Nephron (organoid): ENCODE measurements around the gene MTUS2.
A peak's percentile ranks its signal among the peaks of the same experiment; 100 is the strongest.

ENCODE experiments used
- H3K27ac Mint-ChIP-seq, 3 experiments: 2 replicates each; pipeline ENCODE4 v1.8.0; 2020; ENCODE audit warnings: mixed read lengths in 3 of 3, mild to moderate bottlenecking in 2 of 3, moderate library complexity in 1 of 3
- H3K27me3 Mint-ChIP-seq: 2 replicates; pipeline ENCODE4 v1.8.0; 2021; ENCODE audit warnings: low read depth, mild to moderate bottlenecking, moderate library complexity, mixed read lengths
- H3K36me3 Mint-ChIP-seq: 2 replicates; pipeline ENCODE4 v1.8.0; 2020; ENCODE audit warnings: low read depth, mixed read lengths
- H3K4me1 Mint-ChIP-seq: 2 replicates; pipeline ENCODE4 v1.8.0; 2020; ENCODE audit warnings: mixed read lengths
- H3K4me3 Mint-ChIP-seq, 3 experiments: 2 replicates each; pipeline ENCODE4 v1.8.0; 2020; ENCODE audit warnings: mild to moderate bottlenecking in 3 of 3, mixed read lengths in 3 of 3, moderate library complexity in 2 of 3
- H3K9me3 Mint-ChIP-seq: 2 replicates; pipeline ENCODE4 v1.8.0; 2020; ENCODE audit warnings: mixed read lengths
- TF ChIP-seq, protein P1 (sequence below), 3 experiments: fragments of 200-600 bp; sonication (generic); IDR thresholded peaks; one replicate each; pipeline ENCODE4 v1.5.0; 2021; ENCODE audit warnings: antibody characterized with exemption in 3 of 3; ENCODE audit not compliant: unreplicated experiment in 3 of 3

MTUS2 gene

DNA sequence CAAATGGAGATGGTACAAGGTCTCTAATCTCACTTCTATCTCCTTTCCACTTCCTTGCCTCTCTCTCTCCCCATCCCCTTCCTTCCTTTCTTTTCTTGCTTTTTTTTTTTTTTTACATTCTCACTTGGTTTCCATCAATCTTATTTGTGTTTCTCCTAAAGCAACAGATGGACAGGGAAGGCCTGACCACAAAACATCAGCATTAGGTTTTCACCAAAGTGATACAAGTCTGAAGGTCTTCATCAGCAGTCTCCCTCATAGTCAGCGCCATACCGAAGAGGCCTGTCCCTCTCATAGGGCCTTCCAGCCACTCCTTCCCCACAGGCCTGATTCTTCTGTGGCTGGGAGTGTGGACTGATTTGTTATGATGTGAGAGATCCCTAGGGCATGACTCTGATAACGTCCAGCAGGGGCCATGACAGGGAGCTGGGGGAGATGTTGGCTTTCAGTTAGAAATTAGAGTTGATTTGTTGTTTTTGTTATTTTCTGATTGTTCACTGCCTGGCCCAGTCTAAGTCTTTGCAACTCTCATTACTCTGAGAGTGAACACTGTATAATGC lies 616.7 kb downstream of the MTUS2 start:
- Mint-ChIP-seq H3K4me1 (peaks cover 55% of the 10 kb centered on the region), H3K4me3 (peak overlapping the region in 1 of 3 experiments; percentile 48), H3K36me3 (no peaks in the 10 kb centered on the region), H3K9me3 (no peaks in the 10 kb centered on the region), H3K27me3 (peaks cover 9% of the 10 kb centered on the region), H3K27ac (peak overlapping the region in 2 of 3 experiments; percentile 6 to 49)
- TF ChIP-seq, protein P1, sequence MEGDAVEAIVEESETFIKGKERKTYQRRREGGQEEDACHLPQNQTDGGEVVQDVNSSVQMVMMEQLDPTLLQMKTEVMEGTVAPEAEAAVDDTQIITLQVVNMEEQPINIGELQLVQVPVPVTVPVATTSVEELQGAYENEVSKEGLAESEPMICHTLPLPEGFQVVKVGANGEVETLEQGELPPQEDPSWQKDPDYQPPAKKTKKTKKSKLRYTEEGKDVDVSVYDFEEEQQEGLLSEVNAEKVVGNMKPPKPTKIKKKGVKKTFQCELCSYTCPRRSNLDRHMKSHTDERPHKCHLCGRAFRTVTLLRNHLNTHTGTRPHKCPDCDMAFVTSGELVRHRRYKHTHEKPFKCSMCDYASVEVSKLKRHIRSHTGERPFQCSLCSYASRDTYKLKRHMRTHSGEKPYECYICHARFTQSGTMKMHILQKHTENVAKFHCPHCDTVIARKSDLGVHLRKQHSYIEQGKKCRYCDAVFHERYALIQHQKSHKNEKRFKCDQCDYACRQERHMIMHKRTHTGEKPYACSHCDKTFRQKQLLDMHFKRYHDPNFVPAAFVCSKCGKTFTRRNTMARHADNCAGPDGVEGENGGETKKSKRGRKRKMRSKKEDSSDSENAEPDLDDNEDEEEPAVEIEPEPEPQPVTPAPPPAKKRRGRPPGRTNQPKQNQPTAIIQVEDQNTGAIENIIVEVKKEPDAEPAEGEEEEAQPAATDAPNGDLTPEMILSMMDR (IDR thresholded peaks at IDR 0.05; ENCODE audit: unreplicated experiment in 3 of 3) = no peak

GRCh38 chr13:29438769-29439168 lies 618.6 kb downstream of the MTUS2 start:
- H3K4me3 Mint-ChIP-seq = peak overlapping the region in 1 of 3 experiments; percentile 31
- no peaks in the 10 kb centered on the region for H3K9me3 Mint-ChIP-seq
- TF ChIP-seq, protein P1 (IDR thresholded peaks at IDR 0.05; ENCODE audit: unreplicated experiment in 3 of 3) = no peak
- H3K4me1 Mint-ChIP-seq = peaks cover 55% of the 10 kb centered on the region
- H3K27me3 Mint-ChIP-seq = peaks cover 10% of the 10 kb centered on the region
- no peaks in the 10 kb centered on the region for H3K36me3 Mint-ChIP-seq
- peak overlapping the region in 1 of 3 experiments; percentile 1 for H3K27ac Mint-ChIP-seq

- Mint-ChIP-seq H3K4me1 (peaks cover 51% of the 10 kb centered on the region), H3K36me3 (no peaks in the 10 kb centered on the region), H3K9me3 (no peaks in the 10 kb centered on the region), H3K4me3 (no peak overlapping the region), H3K27me3 (peaks cover 11% of the 10 kb centered on the region), H3K27ac (no peak overlapping the region)
- TF ChIP-seq, protein P1 (IDR thresholded peaks at IDR 0.05; ENCODE audit: unreplicated experiment in 3 of 3) = no peak
These were observed 619.7 kb downstream of the MTUS2 start for GRCh38 chr13:29439601-29440388.

GRCh38 chr13:29441306-29441705 lies 621.2 kb downstream of the MTUS2 start:
- Mint-ChIP-seq H3K27ac (no peak overlapping the region), H3K4me3 (no peak overlapping the region), H3K27me3 (peaks cover 18% of the 10 kb centered on the region), H3K36me3 (no peaks in the 10 kb centered on the region), H3K4me1 (peaks cover 36% of the 10 kb centered on the region), H3K9me3 (no peaks in the 10 kb centered on the region)
- TF ChIP-seq, protein P1 (IDR thresholded peaks at IDR 0.05; ENCODE audit: unreplicated experiment in 3 of 3) = no peak

DNA sequence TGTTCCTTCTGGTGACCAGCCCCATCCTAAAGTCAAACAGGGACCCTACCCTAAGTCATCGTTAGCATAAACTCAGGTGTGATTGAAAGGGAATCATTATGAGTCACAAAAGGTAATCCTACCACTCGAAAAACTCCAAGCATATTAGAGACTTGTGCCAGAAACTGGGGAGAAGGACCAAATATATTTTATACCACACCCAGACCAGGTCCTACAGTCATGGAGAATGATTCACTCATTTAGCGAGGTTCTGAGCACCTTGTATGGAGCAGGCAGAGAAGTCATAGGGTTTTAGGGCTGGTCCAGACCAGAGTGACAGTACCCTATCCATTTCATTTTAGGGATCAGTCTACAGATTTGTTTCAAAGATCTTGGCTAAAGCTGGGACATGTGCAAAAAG lies 625.9 kb downstream of the MTUS2 start:
- Mint-ChIP-seq H3K9me3 (no peaks in the 10 kb centered on the region), H3K27ac (no peak overlapping the region), H3K27me3 (peaks cover 18% of the 10 kb centered on the region), H3K4me1 (peaks cover 20% of the 10 kb centered on the region), H3K36me3 (no peaks in the 10 kb centered on the region), H3K4me3 (no peak overlapping the region)
- TF ChIP-seq, protein P1 (IDR thresholded peaks at IDR 0.05; ENCODE audit: unreplicated experiment in 3 of 3) = no peak
